NCI-H82 (cell line): Measurements from ENCODE around the gene PSORS1C1.
"Not testable (repeated sequence)": the region's sequence is repeated elsewhere in the genome, so short reads cannot be mapped to it uniquely, and the experiment has no call there.

Experiments used
- DNase-seq: peaks from one replicate; lab custom pipeline; 2025; lab: John Stamatoyannopoulos, UW

Gene PSORS1C1

GRCh38 chr6:31178143-31179041, 63.8 kb downstream of the PSORS1C1 start:
- no peak for DNase-seq

DNA sequence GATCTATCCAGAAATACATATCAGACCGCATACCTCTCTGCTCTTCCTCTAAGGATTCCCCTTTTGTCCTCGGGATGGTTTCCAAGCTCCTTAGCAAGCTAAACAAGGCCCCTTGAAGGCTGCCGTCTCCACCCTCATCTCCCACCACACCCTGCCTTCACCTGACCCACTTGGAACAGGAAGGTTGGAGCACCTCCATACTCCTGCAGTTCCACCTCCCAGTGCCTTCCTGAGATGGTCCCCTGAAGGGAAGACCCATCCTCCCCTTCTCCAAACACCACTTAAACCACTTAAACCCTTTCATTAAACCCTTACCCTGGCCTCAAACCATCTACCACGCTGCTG, 64.4 kb downstream of the PSORS1C1 start:
- DNase-seq = no peak

DNA sequence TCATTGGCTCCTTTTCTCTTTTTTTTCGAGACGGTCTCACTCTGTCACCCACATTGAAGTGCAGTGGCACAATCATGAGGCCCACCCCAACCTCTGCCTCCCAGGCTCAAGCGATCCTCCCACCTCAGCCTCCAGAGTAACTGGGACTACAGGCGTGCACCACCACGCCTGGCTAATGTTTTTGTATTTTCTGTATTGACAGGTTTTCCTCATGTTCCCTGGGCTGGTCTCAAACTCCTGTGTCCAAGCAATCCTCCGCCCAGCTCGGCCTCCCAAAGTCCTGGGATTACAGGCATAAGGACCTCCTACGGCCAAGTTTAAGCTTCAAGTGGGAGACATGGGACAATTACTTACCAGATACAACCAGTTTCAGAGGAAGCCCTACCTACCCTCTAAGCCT, 65.3 kb downstream of the PSORS1C1 start:
- DNase-seq = no peak

DNA sequence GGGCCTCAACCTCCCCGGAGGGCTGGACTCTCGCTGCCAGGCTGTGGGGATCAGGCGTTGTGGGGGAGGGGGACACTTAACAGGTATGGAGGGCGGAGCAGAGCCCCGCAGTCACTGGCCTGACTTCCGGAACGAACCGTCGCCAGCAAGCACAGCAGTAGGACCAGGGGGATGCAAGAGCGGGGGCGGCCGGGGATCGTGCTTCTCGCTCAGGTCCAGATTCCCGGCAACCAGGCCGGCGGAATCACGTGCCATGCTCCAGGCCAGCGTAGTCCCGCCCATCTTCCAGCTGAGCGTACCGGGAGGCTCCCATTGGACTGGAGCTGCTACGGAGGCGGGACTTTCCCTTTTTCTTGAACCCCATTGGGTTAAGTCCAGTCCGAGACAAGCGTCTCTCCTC, 65.9 kb downstream of the PSORS1C1 start:
- no peak for DNase-seq

DNA sequence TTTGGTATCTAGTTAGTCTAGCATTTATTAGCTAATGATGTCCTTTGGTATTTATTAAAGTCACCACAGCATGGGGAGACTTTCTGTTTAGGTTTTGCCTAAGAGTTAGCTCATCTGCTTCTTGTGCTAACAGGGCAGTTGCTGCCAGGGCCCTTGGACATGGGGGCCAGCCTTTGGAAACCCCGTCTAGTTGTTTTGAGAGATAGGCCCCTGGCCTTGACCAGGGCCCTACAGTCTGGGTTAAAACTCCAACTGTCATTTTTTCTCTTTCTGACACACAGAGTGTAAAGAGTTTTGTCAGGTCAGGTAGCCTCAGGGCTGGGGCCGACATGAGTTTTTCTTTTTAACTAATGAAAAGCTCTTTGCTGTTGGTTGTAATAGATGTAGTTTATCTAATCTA, 68.7 kb downstream of the PSORS1C1 start:
- not testable (repeated sequence) for DNase-seq

- not testable (repeated sequence) for DNase-seq
Observed at GRCh38 chr6:31183859-31184258, 69.3 kb downstream of the PSORS1C1 start.

GRCh38 chr6:31185695-31186051, 71.1 kb downstream of the PSORS1C1 start:
- not testable (repeated sequence) for DNase-seq

GRCh38 chr6:31186052-31186734, 71.6 kb downstream of the PSORS1C1 start:
- no peak for DNase-seq

DNA sequence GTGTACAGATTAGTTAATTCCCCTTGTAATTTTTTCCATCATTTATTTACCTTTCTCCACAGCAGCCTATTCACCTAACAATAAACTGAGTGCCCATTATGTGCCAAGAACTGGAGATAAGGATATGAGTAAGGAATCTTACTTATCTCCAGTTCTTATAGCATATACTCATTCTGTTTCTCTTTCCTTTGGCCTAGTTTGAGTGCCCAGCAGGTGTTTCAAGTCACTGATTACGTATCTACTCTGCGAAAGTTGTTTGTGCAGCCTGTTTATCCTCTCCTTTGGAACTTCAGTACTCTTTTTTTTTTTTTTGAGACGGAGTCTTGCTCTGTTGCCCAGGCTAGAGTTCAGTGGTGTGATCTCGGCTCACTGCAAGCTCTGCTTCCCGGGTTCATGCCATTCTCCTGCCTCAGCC, 73.2 kb downstream of the PSORS1C1 start:
- no peak for DNase-seq

- DNase-seq = not testable (repeated sequence)
Observed at GRCh38 chr6:31189223-31189622, 74.6 kb downstream of the PSORS1C1 start.
